Left ventricle myocardium inferior (tissue), 1 donor: ENCODE measurements around the gene ECSIT. TPM values are rescaled to one million over a fixed set of nuclear protein-coding genes. Genes with fewer than 3 reads are reported as not detected.
"Not testable (repeated sequence)": the region's sequence is repeated elsewhere in the genome, so short reads cannot be mapped to it uniquely, and the experiment has no call there.

Experiments
- DNase-seq: peaks from one replicate; pipeline ENCODE4 v3.0.0-alpha.2; 2020
- H3K27ac ChIP-seq: fragments of 200-600 bp; replicated peaks from 2 replicates; pipeline ENCODE4 v1.8.0; 2021
- H3K27me3 ChIP-seq: fragments of 200-600 bp; 2 replicates; pipeline ENCODE4 v1.8.0; 2021; ENCODE audit warnings: low read depth
- H3K36me3 ChIP-seq: fragments of 200-600 bp; 2 replicates; pipeline ENCODE4 v1.8.0; 2021
- H3K4me1 ChIP-seq: fragments of 200-600 bp; 2 replicates; pipeline ENCODE4 v1.8.0; 2021
- H3K4me3 ChIP-seq: fragments of 200-600 bp; 2 replicates; pipeline ENCODE4 v1.8.0; 2021; ENCODE audit warnings: mild to moderate bottlenecking, moderate library complexity
- H3K9me3 ChIP-seq: fragments of 200-600 bp; replicated peaks from 2 replicates; pipeline ENCODE4 v1.8.0; 2021
- CTCF ChIP-seq: fragments of 200-600 bp; IDR thresholded peaks from 2 replicates; pipeline ENCODE4 v1.8.0; 2021; ENCODE audit warnings: antibody characterized with exemption, mild to moderate bottlenecking, borderline replicate concordance
- intact Hi-C: fragments of 100-400 bp; cut with micrococcal nuclease; formaldehyde crosslinking; loops from one replicate; pipeline ENCODE4 v1.11.0; 2022
- total RNA-seq: library from RNA; stranded (reverse); fragmentation: NEBNext Ultra II Directional; extraction: Animal tissue kit (Norgen Biotek cat#: 25700); gene quantifications from one replicate; pipeline ENCODE4 v1.2.1, GENCODE V29; 2021
- donor health status: DM: no; HTN: yes; CAD: no; lungs with severe emphysema.

Gene ECSIT
- total RNA-seq, 1 donor from 2014 or later = 167 TPM

GRCh38 chr19:11479898-11480714 lies 48.8 kb downstream of the ECSIT start:
- Histone ChIP-seq H3K9me3 (no peaks in the 10 kb centered on the region), H3K27me3 (peaks cover 70% of the 10 kb centered on the region), H3K4me3 (peak overlapping the region; percentile 58), H3K4me1 (peaks cover 44% of the 10 kb centered on the region), H3K27ac (peak overlapping the region; percentile 12), H3K36me3 (peaks cover 8% of the 10 kb centered on the region)
- DNase-seq = no peak
- no peak for TF ChIP-seq CTCF
- intact Hi-C loops = no loop called here

- Histone ChIP-seq H3K27me3 (peaks cover 61% of the 10 kb centered on the region), H3K36me3 (peaks cover 8% of the 10 kb centered on the region), H3K4me3 (peak overlapping the region; percentile 58), H3K27ac (peak overlapping the region; percentile 12), H3K9me3 (no peaks in the 10 kb centered on the region), H3K4me1 (peaks cover 44% of the 10 kb centered on the region)
- TF ChIP-seq CTCF = no peak
- intact Hi-C loops = no loop called here
- peak; percentile 34 for DNase-seq
Measured at GRCh38 chr19:11479090-11479897, 49.6 kb downstream of the ECSIT start.

GRCh38 chr19:11478167-11479089 lies 50.5 kb downstream of the ECSIT start:
- peaks cover 44% of the 10 kb centered on the region for H3K4me1 ChIP-seq
- H3K27me3 ChIP-seq = peaks cover 53% of the 10 kb centered on the region
- no peak for TF ChIP-seq CTCF
- intact Hi-C loops = no loop called here
- peaks cover 3% of the 10 kb centered on the region for H3K36me3 ChIP-seq
- H3K4me3 ChIP-seq = no peak overlapping the region
- DNase-seq = no peak
- no peak overlapping the region for H3K27ac ChIP-seq
- no peaks in the 10 kb centered on the region for H3K9me3 ChIP-seq

- H3K27ac ChIP-seq = no peak overlapping the region
- no peak overlapping the region for H3K4me3 ChIP-seq
- no peak for TF ChIP-seq CTCF
- no peaks in the 10 kb centered on the region for H3K36me3 ChIP-seq
- intact Hi-C loops = no loop called here
- peaks cover 22% of the 10 kb centered on the region for H3K4me1 ChIP-seq
- H3K9me3 ChIP-seq = no peaks in the 10 kb centered on the region
- peaks cover 41% of the 10 kb centered on the region for H3K27me3 ChIP-seq
- DNase-seq = no peak
Measured at GRCh38 chr19:11475861-11476260, 53.1 kb downstream of the ECSIT start.

GRCh38 chr19:11475343-11475742 lies 53.6 kb downstream of the ECSIT start:
- H3K27ac ChIP-seq, intact Hi-C loops, H3K4me3 ChIP-seq, H3K36me3 ChIP-seq, H3K9me3 ChIP-seq, DNase-seq: not testable (repeated sequence)
- Histone ChIP-seq H3K27me3 (peaks cover 36% of the 10 kb centered on the region), H3K4me1 (peaks cover 17% of the 10 kb centered on the region)
